ENCODE data around the gene CCDC50.

GRCh38 chr3:191343115-191343514 lies 13.9 kb downstream of the CCDC50 start:
- no peak for TF ChIP-seq CTCF (IDR thresholded peaks at IDR 0.05; ENCODE audit: low read depth, low read length, poor library complexity, severe bottlenecking)
- TF ChIP-seq EZH2phosphoT487 (IDR thresholded peaks at IDR 0.05; ENCODE audit: borderline replicate concordance, low read length): no peak
